Measurements from ENCODE around the gene SMARCD1.
A peak's percentile ranks its signal among the peaks of the same experiment; 100 is the strongest.

Gene SMARCD1

GRCh38 chr12:50057000-50057841, 27.9 kb upstream of the SMARCD1 start, which contains the start of gene ASIC1:
ASIC1 (plus strand) TSS chr12:50057596; CDS start chr12:50058767, 1,171 bp downstream.
- DNase-seq = no peak

- DNase-seq = no peak
These were observed 27.1 kb upstream of the SMARCD1 start for GRCh38 chr12:50057896-50058670.

GRCh38 chr12:50058743-50059312, 26.3 kb upstream of the SMARCD1 start:
- DNase-seq = peak; percentile 60

- DNase-seq = no peak
These were observed 25.6 kb upstream of the SMARCD1 start for GRCh38 chr12:50059440-50060119.

GRCh38 chr12:50060120-50060468, 25.0 kb upstream of the SMARCD1 start:
- no peak for DNase-seq

GRCh38 chr12:50061171-50061570, 24.0 kb upstream of the SMARCD1 start:
- DNase-seq = no peak

GRCh38 chr12:50061946-50062686, 23.0 kb upstream of the SMARCD1 start:
- DNase-seq = no peak

- DNase-seq = no peak
These were observed 22.2 kb upstream of the SMARCD1 start for GRCh38 chr12:50062728-50063460.

- DNase-seq = no peak
These were observed 19.3 kb upstream of the SMARCD1 start for GRCh38 chr12:50065726-50066310.

- no peak for DNase-seq
These were observed 18.7 kb upstream of the SMARCD1 start for GRCh38 chr12:50066402-50066801.

GRCh38 chr12:50069069-50069468, 16.1 kb upstream of the SMARCD1 start:
- no peak for DNase-seq

GRCh38 chr12:50069539-50069938, 15.6 kb upstream of the SMARCD1 start:
- no peak for DNase-seq

GRCh38 chr12:50070314-50071060, 14.7 kb upstream of the SMARCD1 start:
- DNase-seq = peak; percentile 54

GRCh38 chr12:50072198-50072907, 12.8 kb upstream of the SMARCD1 start:
- no peak for DNase-seq

- no peak for DNase-seq
These were observed 11.9 kb upstream of the SMARCD1 start for GRCh38 chr12:50073206-50073605.

GRCh38 chr12:50073712-50074111, 11.4 kb upstream of the SMARCD1 start:
- no peak for DNase-seq

GRCh38 chr12:50074936-50075807, 10.0 kb upstream of the SMARCD1 start:
- peak; percentile 50 for DNase-seq

GRCh38 chr12:50075808-50076170, 9.4 kb upstream of the SMARCD1 start:
- no peak for DNase-seq

GRCh38 chr12:50077099-50077498, 8.0 kb upstream of the SMARCD1 start:
- no peak for DNase-seq

All from DMS79 (cell line).